GM03348 (cell line): ENCODE results near the gene LCK.
"Not testable (repeated sequence)": the region's sequence is repeated elsewhere in the genome, so short reads cannot be mapped to it uniquely, and the experiment has no call there.

Experiments
- DNase-seq: peaks from one replicate; pipeline ENCODE4 v3.0.0; 2012; ENCODE audit warnings: low spot score

LCK gene

GRCh38 chr1:32240140-32240951 lies 10.7 kb upstream of the LCK start:
- DNase-seq: peak; percentile 86

DNA sequence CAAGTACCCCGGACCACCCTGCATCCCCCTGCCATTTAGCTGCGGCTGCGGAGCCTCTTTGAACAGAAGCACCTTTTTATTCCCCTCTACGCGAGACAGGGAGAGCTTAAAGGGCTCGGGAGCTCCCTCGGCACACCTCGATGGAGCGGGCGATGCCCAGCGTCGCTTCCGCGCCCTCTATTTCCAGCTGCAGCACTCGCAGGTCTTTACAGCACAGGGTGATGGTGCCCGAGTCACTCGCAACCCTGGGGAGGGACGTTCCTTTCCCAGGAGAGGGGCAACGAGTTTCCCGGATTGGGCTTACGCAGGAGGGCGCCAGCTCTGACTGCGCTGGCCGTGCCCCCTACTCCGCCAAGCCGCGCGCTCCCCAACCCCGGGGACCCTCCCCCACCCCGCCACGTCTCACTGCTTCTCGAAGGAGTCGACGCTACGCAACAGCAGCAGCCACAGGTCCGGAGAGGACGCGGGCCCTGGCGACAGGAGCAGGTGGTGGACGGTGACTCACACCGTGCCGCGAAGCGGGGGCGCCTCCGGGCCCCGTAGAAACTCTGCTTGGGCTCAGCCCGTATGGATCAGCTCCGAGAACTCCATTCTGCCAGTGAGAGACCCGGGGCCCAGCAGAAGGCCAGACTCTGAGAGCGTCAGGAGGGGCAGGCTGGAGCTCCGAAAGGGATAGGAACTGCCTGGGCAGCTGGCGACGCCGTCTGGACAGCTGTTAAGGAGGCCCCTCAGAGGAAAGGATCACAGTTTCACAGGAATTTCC lies 9.9 kb upstream of the LCK start:
- DNase-seq: peak; percentile 78

- peak; percentile 44 for DNase-seq
These were observed 8.7 kb upstream of the LCK start for GRCh38 chr1:32242341-32242851.

GRCh38 chr1:32246888-32247273 lies 4.2 kb upstream of the LCK start, which contains the start of gene FAM167B:
TSS of gene FAM167B (plus strand) at chr1:32247222. CDS start at chr1:32247422, 200 bp downstream.
- DNase-seq: peak; percentile 94

GRCh38 chr1:32247452-32247851 lies 3.6 kb upstream of the LCK start:
- no peak for DNase-seq

GRCh38 chr1:32247983-32248889 lies 2.8 kb upstream of the LCK start:
- peak; percentile 89 for DNase-seq

DNA sequence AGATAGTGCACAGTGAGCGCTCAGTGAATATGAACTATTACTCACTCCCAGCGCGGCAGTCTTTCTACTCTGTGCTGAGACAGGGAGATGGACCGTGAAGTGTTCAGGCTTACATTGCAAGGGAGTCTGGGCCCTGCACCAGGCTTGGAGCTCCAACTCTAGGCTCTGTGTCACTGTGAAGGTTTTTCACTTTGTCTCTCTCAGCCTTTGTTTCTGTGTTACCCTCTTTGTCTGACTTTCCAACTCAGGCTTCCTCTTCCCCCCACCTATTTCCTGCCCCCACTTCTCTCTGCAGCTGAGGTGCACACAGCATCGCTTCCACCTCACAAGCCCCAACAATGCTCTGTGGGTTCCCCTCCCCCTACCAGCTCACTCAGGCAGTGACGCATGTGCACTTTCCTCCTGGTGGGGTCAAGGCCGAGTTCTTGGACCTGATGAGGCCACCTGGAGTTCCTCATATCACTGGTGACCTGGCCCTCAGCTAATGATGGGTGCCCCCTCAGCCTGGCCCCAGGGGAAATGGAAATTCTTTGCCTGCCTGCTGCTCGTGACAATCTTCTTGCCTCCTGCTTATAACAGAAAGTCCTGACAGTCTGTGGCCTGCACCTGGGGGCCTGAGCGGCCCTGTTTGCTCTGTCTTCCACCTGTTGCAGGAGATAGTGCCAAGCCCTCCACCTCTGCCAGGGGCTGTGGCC lies 1.1 kb upstream of the LCK start:
- DNase-seq: no peak

DNA sequence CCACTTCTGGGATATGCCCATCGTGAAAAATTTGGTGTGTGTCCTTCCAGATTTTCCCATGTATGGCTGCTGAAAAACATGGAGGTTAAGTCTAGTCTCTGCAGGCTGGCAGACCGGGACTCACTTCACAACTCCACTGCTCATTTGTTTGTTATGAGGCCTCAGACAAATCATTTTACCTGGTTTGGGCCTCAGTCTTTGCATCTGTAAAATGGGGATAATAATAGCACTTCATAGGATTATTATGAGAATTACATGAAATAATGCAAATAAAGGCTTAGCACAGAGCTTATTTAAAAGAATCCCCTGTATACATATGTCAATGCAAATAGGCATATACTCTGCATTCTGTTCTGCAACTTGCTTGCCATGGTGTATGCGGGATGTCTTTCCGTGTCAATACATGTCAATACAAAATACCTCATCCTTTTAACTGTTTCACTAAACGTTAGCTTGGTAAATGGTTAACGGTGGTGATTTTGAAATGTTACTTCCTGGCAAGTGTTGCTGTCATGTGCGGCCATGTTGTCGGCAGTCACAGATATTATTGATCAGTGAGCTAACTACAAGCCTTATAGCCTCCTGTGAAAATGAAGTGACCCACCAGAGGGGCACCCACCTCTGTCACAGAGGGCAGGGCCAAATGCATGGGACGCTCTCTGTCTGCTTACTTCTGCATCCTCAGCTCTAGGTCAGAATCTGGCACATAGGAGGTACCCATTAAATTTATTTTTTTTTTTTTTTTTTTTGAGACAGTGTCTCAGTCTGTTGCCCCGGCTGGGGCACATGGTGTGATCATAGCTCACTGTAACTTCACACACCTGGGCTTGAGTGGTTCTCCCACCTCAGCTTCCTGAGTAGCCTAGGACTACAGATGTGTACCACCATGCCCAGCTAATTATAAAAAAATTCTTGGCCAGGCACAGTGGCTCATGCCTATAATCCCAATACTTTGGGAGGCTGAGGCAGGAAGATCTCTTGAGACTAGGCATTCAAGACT lies 4.3 kb downstream of the LCK start:
- DNase-seq: no peak

- DNase-seq: no peak
These were observed 5.6 kb downstream of the LCK start for GRCh38 chr1:32256473-32257226.

DNA sequence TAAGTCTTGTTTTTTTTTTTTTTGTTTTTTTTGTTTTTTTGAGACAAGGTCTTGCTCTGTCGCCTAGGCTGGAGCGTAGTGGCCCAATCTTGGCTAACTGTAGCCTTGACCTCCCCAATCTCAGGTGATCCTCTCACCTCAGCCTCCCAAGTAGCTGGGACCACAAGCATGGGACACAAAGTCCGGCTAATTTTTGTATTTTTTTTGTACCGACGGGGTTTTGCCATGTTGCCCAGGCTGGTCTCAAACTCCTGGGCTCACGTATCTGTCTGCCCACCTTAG lies 6.1 kb downstream of the LCK start:
- no peak for DNase-seq

- DNase-seq: not testable (repeated sequence)
These were observed 12.2 kb downstream of the LCK start for GRCh38 chr1:32263236-32263593.

- DNase-seq: no peak
These were observed 12.7 kb downstream of the LCK start for GRCh38 chr1:32263744-32264143.

DNA sequence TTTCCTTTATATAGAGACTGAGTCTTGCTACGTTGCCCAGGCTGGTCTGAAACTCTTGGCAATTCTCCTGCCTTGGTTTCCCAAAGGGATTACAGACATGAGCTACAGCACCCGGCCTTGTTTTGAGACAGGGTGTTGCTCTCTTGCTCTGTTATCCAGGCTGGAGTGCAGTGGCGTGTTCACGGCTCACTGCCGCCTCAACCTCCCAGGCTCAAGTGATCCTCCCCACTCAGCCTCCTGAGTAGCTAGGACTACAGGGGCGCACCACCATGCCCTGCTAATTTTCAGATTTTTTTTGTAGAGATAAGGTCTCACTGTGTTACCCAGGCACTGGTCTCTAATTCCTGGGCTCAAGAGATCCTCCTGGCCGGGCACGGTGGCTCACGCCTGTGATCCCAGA lies 14.8 kb downstream of the LCK start:
- DNase-seq: no peak

DNA sequence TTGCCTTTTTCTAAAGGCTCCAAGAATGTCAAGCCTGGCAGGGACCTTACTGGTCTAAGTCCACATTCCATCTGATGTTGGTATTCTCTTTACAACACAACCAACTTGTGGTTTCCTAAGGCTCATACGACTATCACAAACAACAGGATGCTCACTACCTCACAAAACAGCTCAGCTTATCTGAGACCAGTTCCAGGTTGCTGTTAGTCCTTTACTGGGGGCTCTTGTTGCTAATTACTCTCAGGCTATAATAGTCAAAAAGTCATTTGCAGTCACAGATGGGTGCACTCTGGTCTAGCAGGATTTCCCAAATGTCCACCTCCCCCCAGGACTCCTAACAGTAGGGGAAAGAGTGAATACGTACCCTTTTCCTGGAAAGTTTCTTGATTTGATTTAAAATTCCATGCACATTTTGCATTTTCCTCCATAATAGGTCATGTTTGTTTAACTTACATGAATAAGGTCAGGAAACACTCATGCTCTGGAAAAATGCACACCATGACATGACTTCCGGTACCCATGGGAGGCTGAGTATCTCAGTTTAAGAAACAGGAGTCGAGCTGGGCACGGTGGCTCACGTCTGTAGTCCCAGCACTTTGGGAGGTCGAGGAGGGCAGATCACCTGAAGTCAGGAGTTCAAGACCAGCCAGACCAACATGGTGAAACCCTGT lies 16.0 kb downstream of the LCK start:
- DNase-seq: no peak

GRCh38 chr1:32269744-32270143 lies 18.7 kb downstream of the LCK start:
- DNase-seq: no peak

DNA sequence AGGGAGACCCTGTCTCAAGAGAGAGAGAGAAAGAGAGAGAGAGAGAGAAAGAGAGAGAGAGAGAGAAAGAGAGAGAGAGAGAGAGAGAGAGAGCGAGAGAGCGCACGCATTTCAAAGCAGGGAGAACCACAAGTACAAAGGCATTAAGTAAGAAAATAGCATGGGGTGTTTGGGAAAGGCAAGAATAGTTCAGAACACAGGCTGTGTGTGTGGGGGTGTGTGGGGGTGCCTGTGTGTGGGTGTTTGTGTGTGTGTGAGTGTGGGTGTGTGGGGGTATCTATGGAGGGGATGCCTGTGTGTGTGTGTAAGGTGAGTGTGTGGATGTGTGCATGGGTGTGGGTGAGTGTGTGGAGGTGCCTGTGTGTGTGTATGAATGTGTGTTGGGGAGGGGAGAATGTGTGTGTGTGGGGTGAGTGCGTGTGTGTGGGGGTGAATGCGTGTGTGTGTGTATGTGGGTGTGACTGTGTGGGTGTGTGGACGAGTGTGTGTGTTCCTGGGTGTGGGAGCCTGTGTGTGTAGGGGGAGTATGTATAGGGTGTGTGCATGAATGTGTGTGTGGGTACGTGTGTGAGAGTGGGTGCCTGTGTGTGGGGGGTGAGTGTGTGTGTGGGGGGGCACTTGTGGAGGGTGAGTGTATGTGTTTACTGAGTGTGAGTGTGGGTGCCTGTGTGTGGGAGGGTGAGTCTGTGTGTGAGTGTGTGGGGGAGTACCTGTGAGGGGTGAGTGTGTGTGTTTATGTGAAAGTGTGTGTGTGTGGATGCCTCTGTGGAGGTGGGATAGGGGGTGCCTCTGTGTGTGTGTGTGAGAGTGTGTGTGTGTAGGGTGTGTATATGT lies 21.7 kb downstream of the LCK start:
- DNase-seq: no peak

DNA sequence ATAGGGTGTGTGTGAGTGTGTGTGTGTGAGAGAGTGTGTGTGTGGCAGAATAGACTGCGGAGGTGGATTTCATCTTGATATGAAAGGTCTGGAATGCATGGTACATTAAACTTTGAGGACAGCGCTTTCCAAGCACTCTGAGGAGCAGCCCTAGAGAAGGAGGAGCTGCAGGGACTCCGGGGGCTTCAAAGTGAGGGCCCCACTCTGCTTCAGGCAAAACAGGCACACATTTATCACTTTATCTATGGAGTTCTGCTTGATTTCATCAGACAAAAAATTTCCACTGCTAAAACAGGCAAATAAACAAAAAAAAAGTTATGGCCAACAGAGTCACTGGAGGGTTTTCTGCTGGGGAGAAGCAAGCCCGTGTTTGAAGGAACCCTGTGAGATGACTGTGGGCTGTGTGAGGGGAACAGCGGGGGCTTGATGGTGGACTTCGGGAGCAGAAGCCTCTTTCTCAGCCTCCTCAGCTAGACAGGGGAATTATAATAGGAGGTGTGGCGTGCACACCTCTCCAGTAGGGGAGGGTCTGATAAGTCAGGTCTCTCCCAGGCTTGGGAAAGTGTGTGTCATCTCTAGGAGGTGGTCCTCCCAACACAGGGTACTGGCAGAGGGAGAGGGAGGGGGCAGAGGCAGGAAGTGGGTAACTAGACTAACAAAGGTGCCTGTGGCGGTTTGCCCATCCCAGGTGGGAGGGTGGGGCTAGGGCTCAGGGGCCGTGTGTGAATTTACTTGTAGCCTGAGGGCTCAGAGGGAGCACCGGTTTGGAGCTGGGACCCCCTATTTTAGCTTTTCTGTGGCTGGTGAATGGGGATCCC lies 22.5 kb downstream of the LCK start:
- DNase-seq: no peak
